Stomach (tissue), 4 donors: ENCODE measurements around the gene NUTF2.

ENCODE experiments used
- EP300 ChIP-seq: sonication (generic); formaldehyde crosslinking; IDR thresholded peaks from one replicate; pipeline ENCODE4 v1.6.1; 2017; ENCODE audit warnings: antibody characterized with exemption
- POLR2A ChIP-seq, 4 donors: fragments of 450-650 bp; IDR thresholded peaks; one replicate each; pipeline ENCODE4 v1.6.1; 2016; ENCODE audit warnings: antibody characterized with exemption in 4 of 4, control low read depth in 2 of 4, mild to moderate bottlenecking in 1 of 4, moderate library complexity in 1 of 4
- POLR2AphosphoS5 ChIP-seq, 3 donors: sonication (generic); formaldehyde crosslinking; IDR thresholded peaks; one replicate each; pipeline ENCODE4 v1.6.1; 2016; ENCODE audit warnings: antibody characterized with exemption in 3 of 3
- TF ChIP-seq, protein P1 (sequence below), 7 experiments: fragments of 450-650 bp in 4 of 7; fragments of 200-600 bp in 3 of 7; sonication (generic) in 3 of 7; IDR thresholded peaks; one replicate each; pipeline ENCODE4 v1.5.1; 2016 to 2019; ENCODE audit warnings: antibody characterized with exemption in 7 of 7, control low read depth in 2 of 7, mild to moderate bottlenecking in 1 of 7

DNA sequence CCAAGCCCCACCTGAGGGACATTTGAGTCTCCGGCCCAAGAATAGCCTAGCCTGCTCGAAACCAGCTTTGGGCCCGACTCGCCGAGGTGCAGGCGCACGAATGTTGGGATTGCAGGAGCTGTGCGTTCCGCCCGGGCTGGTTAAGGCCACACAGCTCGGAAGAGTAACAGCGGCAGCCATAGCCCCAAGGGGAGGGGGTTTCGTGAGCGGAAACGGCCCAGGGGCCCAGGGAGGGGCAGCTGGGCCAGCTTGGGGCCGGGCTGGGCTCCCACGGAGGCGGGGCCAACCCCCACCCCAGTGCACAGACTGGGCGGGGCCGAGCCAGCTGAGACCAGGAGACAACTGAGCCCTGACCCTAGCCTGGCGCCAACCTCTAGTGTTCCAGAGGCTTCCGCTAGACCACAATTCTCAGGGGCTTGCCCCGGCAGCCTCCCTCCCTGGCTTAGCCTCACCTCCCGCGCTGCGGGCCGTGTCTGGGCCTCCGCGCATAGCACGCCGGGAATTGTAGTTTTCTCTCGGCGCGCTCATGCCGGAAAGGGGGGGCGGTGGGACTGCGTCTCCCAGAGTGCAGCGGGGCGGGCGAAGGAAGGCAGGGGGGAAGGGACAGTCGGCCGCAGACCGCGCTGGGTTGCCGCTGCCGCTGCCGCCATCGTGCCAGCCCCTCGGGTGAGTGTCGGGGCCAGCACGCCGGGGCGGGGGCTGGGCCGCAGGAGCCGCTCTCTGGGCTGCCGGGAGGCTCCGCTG, at the start of gene NUTF2:
- TF ChIP-seq, protein P1, sequence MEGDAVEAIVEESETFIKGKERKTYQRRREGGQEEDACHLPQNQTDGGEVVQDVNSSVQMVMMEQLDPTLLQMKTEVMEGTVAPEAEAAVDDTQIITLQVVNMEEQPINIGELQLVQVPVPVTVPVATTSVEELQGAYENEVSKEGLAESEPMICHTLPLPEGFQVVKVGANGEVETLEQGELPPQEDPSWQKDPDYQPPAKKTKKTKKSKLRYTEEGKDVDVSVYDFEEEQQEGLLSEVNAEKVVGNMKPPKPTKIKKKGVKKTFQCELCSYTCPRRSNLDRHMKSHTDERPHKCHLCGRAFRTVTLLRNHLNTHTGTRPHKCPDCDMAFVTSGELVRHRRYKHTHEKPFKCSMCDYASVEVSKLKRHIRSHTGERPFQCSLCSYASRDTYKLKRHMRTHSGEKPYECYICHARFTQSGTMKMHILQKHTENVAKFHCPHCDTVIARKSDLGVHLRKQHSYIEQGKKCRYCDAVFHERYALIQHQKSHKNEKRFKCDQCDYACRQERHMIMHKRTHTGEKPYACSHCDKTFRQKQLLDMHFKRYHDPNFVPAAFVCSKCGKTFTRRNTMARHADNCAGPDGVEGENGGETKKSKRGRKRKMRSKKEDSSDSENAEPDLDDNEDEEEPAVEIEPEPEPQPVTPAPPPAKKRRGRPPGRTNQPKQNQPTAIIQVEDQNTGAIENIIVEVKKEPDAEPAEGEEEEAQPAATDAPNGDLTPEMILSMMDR (IDR thresholded peaks at IDR 0.05): peak in 1 of 7 experiments; percentile 30
- TF ChIP-seq POLR2A (IDR thresholded peaks at IDR 0.05): no peak
- TF ChIP-seq POLR2AphosphoS5 (IDR thresholded peaks at IDR 0.05): peak; percentile 62 to 90 (median 77)
- TF ChIP-seq EP300: no peak
